Fibroblast of lung (primary cell): ENCODE data around the gene ALDH4A1. TPM values are rescaled to one million over a fixed set of nuclear protein-coding genes. Genes with fewer than 3 reads are reported as not detected.

Source experiments
- DNase-seq, 2 donors: peaks; one replicate each; pipeline versions ENCODE4 v3.0.0 to v3.0.0-alpha.2; 2010; ENCODE audit warnings: low read depth in 2 of 2
- H2AFZ ChIP-seq: 2 replicates; pipeline ENCODE4 v1.5.1; 2012; ENCODE audit warnings: low read length, control low read depth, inconsistent platforms
- H3K27ac ChIP-seq: 2 replicates; pipeline ENCODE4 v1.5.1; 2011; ENCODE audit warnings: low read length, control low read depth; ENCODE audit not compliant: insufficient read depth
- H3K27me3 ChIP-seq: 2 replicates; pipeline ENCODE4 v1.5.1; 2011; ENCODE audit warnings: mild to moderate bottlenecking, low read length; ENCODE audit not compliant: control insufficient read depth, insufficient read depth
- H3K36me3 ChIP-seq: 2 replicates; pipeline ENCODE4 v1.5.1; 2011; ENCODE audit warnings: low read length; ENCODE audit not compliant: control insufficient read depth, insufficient read depth
- H3K4me1 ChIP-seq: 2 replicates; pipeline ENCODE4 v1.5.1; 2011; ENCODE audit warnings: low read length; ENCODE audit not compliant: control insufficient read depth, insufficient read depth; ENCODE audit errors: extremely low read depth
- H3K4me2 ChIP-seq: 2 replicates; pipeline ENCODE4 v1.5.1; 2011; ENCODE audit warnings: low read length, control low read depth; ENCODE audit not compliant: insufficient read depth; ENCODE audit errors: extremely low read depth
- H3K4me3 ChIP-seq, 4 experiments: fragments of 200-600 bp in 1 of 4; sonication (generic) in 1 of 4; replicated peaks in 1 of 4; 2 replicates each; pipeline ENCODE4 v1.5.1; 2011 to 2016; ENCODE audit warnings: low read length in 4 of 4, low read depth in 3 of 4, mild to moderate bottlenecking in 3 of 4, control low read depth in 2 of 4, inconsistent platforms in 1 of 4, mixed read lengths in 1 of 4; ENCODE audit not compliant: insufficient read depth in 1 of 4; ENCODE audit errors: control extremely low read depth in 1 of 4
- H3K79me2 ChIP-seq: 2 replicates; pipeline ENCODE4 v1.5.1; 2012; ENCODE audit warnings: mild to moderate bottlenecking, low read length, inconsistent platforms; ENCODE audit not compliant: control insufficient read depth, insufficient read depth
- H3K9ac ChIP-seq: 2 replicates; pipeline ENCODE4 v1.5.1; 2011; ENCODE audit warnings: mild to moderate bottlenecking, low read length, control low read depth; ENCODE audit not compliant: insufficient read depth
- H3K9me3 ChIP-seq: 2 replicates; pipeline ENCODE4 v1.5.1; 2012; ENCODE audit warnings: low read depth, low read length; ENCODE audit not compliant: control insufficient read depth, insufficient read depth
- H4K20me1 ChIP-seq: 2 replicates; pipeline ENCODE4 v1.5.1; 2011; ENCODE audit warnings: low read length; ENCODE audit not compliant: control insufficient read depth, insufficient read depth; ENCODE audit errors: extremely low read depth
- CTCF ChIP-seq, 2 donors: IDR thresholded peaks in 1 of 2; conservative IDR thresholded peaks in 1 of 2; 1 replicate in 1 of 2; 2 replicates in 1 of 2; pipeline ENCODE4 v1.5.1; 2011 to 2012; ENCODE audit warnings: low read length in 2 of 2, control low read depth in 1 of 2, inconsistent platforms in 1 of 2, low read depth in 1 of 2, mild to moderate bottlenecking in 1 of 2
- EZH2 ChIP-seq: IDR thresholded peaks from 2 replicates; pipeline ENCODE4 v1.5.1; 2012; ENCODE audit warnings: low read length, control low read depth, mild to moderate bottlenecking; ENCODE audit errors: missing control alignments
- polyA plus RNA-seq, 2 donors: library from polyadenylated mRNA; depleted of rRNA in 1 of 2; stranded (reverse) in 1 of 2; unstranded in 1 of 2; fragments of >200 nt; gene quantifications; 2 replicates each; pipeline ENCODE4 v1.2.1, GENCODE V29; 2011 to 2012; ENCODE audit warnings: missing spikeins in 1 of 2
- total RNA-seq: library from RNA; depleted of rRNA; stranded (reverse); fragments of >200 nt; gene quantifications from 2 replicates; pipeline ENCODE4 v1.2.1, GENCODE V29; 2014

Gene ALDH4A1
- total and polyA plus RNA-seq, 2 donors (not counting 1 experiment from before 2014, with no cell fraction given), result 6.9 to 11.9 TPM

DNA sequence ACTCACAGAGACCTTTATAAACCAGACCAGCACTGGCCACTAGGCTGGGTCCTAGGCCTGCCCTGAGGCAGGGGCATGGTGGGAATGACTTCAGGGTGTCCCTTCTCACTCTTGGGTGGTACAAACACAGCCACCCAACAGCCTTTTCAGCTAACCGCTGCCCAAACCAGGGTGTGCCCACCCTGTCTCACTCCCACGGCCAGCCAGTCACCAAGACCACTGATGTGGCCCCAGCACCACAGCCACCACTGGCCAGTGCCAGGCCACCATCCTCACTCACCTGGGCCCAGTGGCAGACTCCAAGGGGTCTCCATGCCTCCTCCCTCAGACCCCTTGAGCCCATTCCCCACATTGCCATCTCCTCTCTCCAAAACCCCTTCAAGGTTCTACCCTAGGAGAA, 70.7 kb downstream of the ALDH4A1 start:
- no peak for TF ChIP-seq CTCF (conservative IDR thresholded peaks at IDR 0.05 in 1 of 2, IDR thresholded peaks at IDR 0.05 in 1 of 2; ENCODE audit: low read depth in 1 of 2, low read length in 2 of 2)
- TF ChIP-seq EZH2, result no peak

GRCh38 chr1:18830596-18830995, 71.8 kb downstream of the ALDH4A1 start:
- TF ChIP-seq CTCF (conservative IDR thresholded peaks at IDR 0.05 in 1 of 2, IDR thresholded peaks at IDR 0.05 in 1 of 2; ENCODE audit: low read depth in 1 of 2, low read length in 2 of 2) (no peak), EZH2 (no peak)
- no peak overlapping the region for H3K27ac ChIP-seq
- no peaks in the 10 kb centered on the region for H3K79me2 ChIP-seq
- no peak overlapping the region for H3K9ac ChIP-seq
- no peak for DNase-seq
- H3K4me3 ChIP-seq, result no peak overlapping the region
- H4K20me1 ChIP-seq, result no peaks in the 10 kb centered on the region
- H3K27me3 ChIP-seq, result peaks cover 3% of the 10 kb centered on the region
- no peaks in the 10 kb centered on the region for H3K9me3 ChIP-seq
- H2AFZ ChIP-seq, result no peak overlapping the region
- no peaks in the 10 kb centered on the region for H3K36me3 ChIP-seq
- H3K4me1 ChIP-seq, result no peaks in the 10 kb centered on the region
- H3K4me2 ChIP-seq, result no peak overlapping the region

More for the DNA sequence above, 70.7 kb downstream of the ALDH4A1 start:
- DNase-seq, result no peak
- H2AFZ ChIP-seq, result no peak overlapping the region
- H3K9ac ChIP-seq, result no peak overlapping the region
- H3K36me3 ChIP-seq, result no peaks in the 10 kb centered on the region
- peaks cover 3% of the 10 kb centered on the region for H3K27me3 ChIP-seq
- H3K27ac ChIP-seq, result no peak overlapping the region
- H3K4me2 ChIP-seq, result no peak overlapping the region
- no peaks in the 10 kb centered on the region for H3K9me3 ChIP-seq
- H3K4me3 ChIP-seq, result no peak overlapping the region
- no peaks in the 10 kb centered on the region for H3K4me1 ChIP-seq
- no peaks in the 10 kb centered on the region for H3K79me2 ChIP-seq
- H4K20me1 ChIP-seq, result no peaks in the 10 kb centered on the region

DNA sequence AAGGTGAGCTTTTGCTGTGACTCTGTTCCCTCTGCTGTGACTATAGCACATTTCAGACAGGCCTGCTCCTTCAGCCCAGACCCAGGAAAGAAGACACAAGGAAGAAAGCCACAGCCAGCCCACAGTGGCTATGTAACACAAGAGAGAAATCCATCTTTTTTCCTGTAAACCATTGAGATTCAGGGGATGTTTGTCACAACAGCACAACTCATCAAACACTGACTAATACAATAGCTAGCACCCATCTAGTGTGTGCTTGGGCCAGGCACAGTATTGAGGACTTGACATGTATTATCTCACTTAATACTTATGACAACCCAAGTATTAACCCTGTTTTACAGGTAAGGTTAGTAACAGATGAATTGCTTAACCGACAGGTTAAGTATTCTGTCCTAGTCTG, 72.7 kb downstream of the ALDH4A1 start:
- no peaks in the 10 kb centered on the region for H3K9me3 ChIP-seq
- no peaks in the 10 kb centered on the region for H3K36me3 ChIP-seq
- H3K79me2 ChIP-seq, result no peaks in the 10 kb centered on the region
- no peak overlapping the region for H2AFZ ChIP-seq
- no peak overlapping the region for H3K4me3 ChIP-seq
- H3K4me1 ChIP-seq, result no peaks in the 10 kb centered on the region
- no peak for DNase-seq
- no peaks in the 10 kb centered on the region for H3K27me3 ChIP-seq
- TF ChIP-seq CTCF (conservative IDR thresholded peaks at IDR 0.05 in 1 of 2, IDR thresholded peaks at IDR 0.05 in 1 of 2; ENCODE audit: low read depth in 1 of 2, low read length in 2 of 2) (no peak), EZH2 (no peak)
- H4K20me1 ChIP-seq, result no peaks in the 10 kb centered on the region
- no peak overlapping the region for H3K27ac ChIP-seq
- H3K4me2 ChIP-seq, result no peak overlapping the region
- no peak overlapping the region for H3K9ac ChIP-seq
